OCI-LY3 (cell line): ENCODE results near the gene RHBDD2.
"Not testable (repeated sequence)": the region's sequence is repeated elsewhere in the genome, so short reads cannot be mapped to it uniquely, and the experiment has no call there.

Experiments used
- H2AFZ ChIP-seq: fragments of 200-600, 300-600 bp; shearing (Covaris generic); 2 replicates; pipeline ENCODE4 v1.6.0; 2014; ENCODE audit warnings: antibody characterized with exemption, low read depth, low read length
- H3K27ac ChIP-seq: fragments of 200-600, 300-600 bp; sonication (generic); 2 replicates; pipeline ENCODE4 v1.5.1; 2014; ENCODE audit warnings: mild to moderate bottlenecking, low read length, moderate library complexity, mixed read lengths
- H3K27me3 ChIP-seq: fragments of 200-600, 300-600 bp; sonication (generic); 2 replicates; pipeline ENCODE4 v1.6.1; 2014; ENCODE audit warnings: low read depth, low read length, mixed read lengths
- H3K36me3 ChIP-seq: fragments of 200-600, 300-600 bp; sonication (generic); replicated peaks from 2 replicates; pipeline ENCODE3; 2014; ENCODE audit warnings: low read depth, low read length, mixed read lengths
- H3K4me1 ChIP-seq: fragments of 300-600, 200-600 bp; sonication (generic); 2 replicates; pipeline ENCODE4 v1.6.1; 2014; ENCODE audit warnings: low read length, mixed read lengths
- H3K4me2 ChIP-seq: fragments of 200-600, 300-600 bp; sonication (generic); 2 replicates; pipeline ENCODE4 v1.6.1; 2014; ENCODE audit warnings: low read length, mixed read lengths
- H3K4me3 ChIP-seq: fragments of 300-600, 200-600 bp; sonication (generic); 2 replicates; pipeline ENCODE4 v1.5.1; 2014; ENCODE audit warnings: antibody characterized with exemption, mild to moderate bottlenecking, low read length, moderate library complexity
- H3K79me2 ChIP-seq: fragments of 300-600, 200-600 bp; shearing (Covaris generic); 2 replicates; pipeline ENCODE4 v1.6.1; 2014; ENCODE audit warnings: mild to moderate bottlenecking, low read length, mixed read lengths
- H3K9ac ChIP-seq: fragments of 300-600, 200-600 bp; shearing (Covaris generic); 2 replicates; pipeline ENCODE4 v1.6.0; 2014; ENCODE audit warnings: mild to moderate bottlenecking, low read length, moderate library complexity
- H3K9me3 ChIP-seq: fragments of 200-600, 300-600 bp; shearing (Covaris generic); 2 replicates; pipeline ENCODE4 v1.6.1; 2014; ENCODE audit warnings: low read length, mixed read lengths; ENCODE audit not compliant: insufficient read depth
- H4K20me1 ChIP-seq: fragments of 200-600, 300-600 bp; sonication (generic); 2 replicates; pipeline ENCODE4 v1.6.1; 2016; ENCODE audit warnings: low read length, mixed read lengths; ENCODE audit not compliant: insufficient read depth
- CTCF ChIP-seq: fragments of 200-600, 300-600 bp; sonication (generic); IDR thresholded peaks from 2 replicates; pipeline ENCODE4 v1.5.1; 2014; ENCODE audit warnings: antibody characterized with exemption, low read length, low read depth
- EZH2phosphoT487 ChIP-seq: fragments of 200-600 bp; shearing (Covaris generic); IDR thresholded peaks from 2 replicates; pipeline ENCODE4 v1.6.1; 2018; ENCODE audit warnings: antibody characterized with exemption, mixed run types, low read depth

RHBDD2 gene

GRCh38 chr7:75889223-75889825 lies 10.5 kb downstream of the RHBDD2 start:
- Histone ChIP-seq H4K20me1 (no peaks in the 10 kb centered on the region), H3K9me3 (no peaks in the 10 kb centered on the region), H3K79me2 (no peaks in the 10 kb centered on the region), H3K9ac (no peak overlapping the region), H3K27ac (no peak overlapping the region), H3K4me2 (no peak overlapping the region), H3K4me1 (no peaks in the 10 kb centered on the region), H3K4me3 (no peak overlapping the region), H3K36me3 (peaks cover 14% of the 10 kb centered on the region), H2AFZ (no peak overlapping the region), H3K27me3 (no peaks in the 10 kb centered on the region)
- TF ChIP-seq CTCF = no peak
- no peak for TF ChIP-seq EZH2phosphoT487

GRCh38 chr7:75889826-75890225 lies 11.0 kb downstream of the RHBDD2 start:
- no peak overlapping the region for H3K9ac ChIP-seq
- no peaks in the 10 kb centered on the region for H3K9me3 ChIP-seq
- no peak overlapping the region for H3K4me3 ChIP-seq
- no peaks in the 10 kb centered on the region for H4K20me1 ChIP-seq
- TF ChIP-seq EZH2phosphoT487 = no peak
- TF ChIP-seq CTCF = no peak
- H3K27ac ChIP-seq = no peak overlapping the region
- H3K79me2 ChIP-seq = no peaks in the 10 kb centered on the region
- no peak overlapping the region for H2AFZ ChIP-seq
- no peak overlapping the region for H3K4me2 ChIP-seq
- no peaks in the 10 kb centered on the region for H3K27me3 ChIP-seq
- H3K4me1 ChIP-seq = no peaks in the 10 kb centered on the region
- peaks cover 12% of the 10 kb centered on the region for H3K36me3 ChIP-seq

- not testable (repeated sequence) for H3K27me3 ChIP-seq, H3K36me3 ChIP-seq, H3K9me3 ChIP-seq
These were observed 12.4 kb downstream of the RHBDD2 start for GRCh38 chr7:75891237-75891636.

GRCh38 chr7:75891815-75892411 lies 13.1 kb downstream of the RHBDD2 start:
- Histone ChIP-seq H3K27me3 (no peaks in the 10 kb centered on the region), H3K27ac (no peak overlapping the region), H3K4me3 (no peak overlapping the region), H3K79me2 (no peaks in the 10 kb centered on the region), H2AFZ (no peak overlapping the region), H4K20me1 (no peaks in the 10 kb centered on the region), H3K9me3 (no peaks in the 10 kb centered on the region), H3K9ac (no peak overlapping the region), H3K4me2 (no peak overlapping the region), H3K36me3 (no peaks in the 10 kb centered on the region), H3K4me1 (no peaks in the 10 kb centered on the region)
- TF ChIP-seq EZH2phosphoT487 (no peak), CTCF (no peak)

More at GRCh38 chr7:75891237-75891636, 12.4 kb downstream of the RHBDD2 start:
- not testable (repeated sequence) for H3K27ac ChIP-seq, H3K4me2 ChIP-seq, H3K79me2 ChIP-seq, H4K20me1 ChIP-seq, H3K9ac ChIP-seq, H2AFZ ChIP-seq, H3K4me1 ChIP-seq, H3K4me3 ChIP-seq
